Neural cell (in vitro differentiated cells): Measurements from ENCODE around the gene SDCCAG8. TPM values are rescaled to one million over a fixed set of nuclear protein-coding genes. Genes with fewer than 3 reads are reported as not detected.

Source experiments
- H2AFZ ChIP-seq: fragments of 200-600, 300-800 bp; sonication (generic), shearing (Covaris generic); 2 replicates; pipeline ENCODE4 v1.6.0; 2014; ENCODE audit warnings: low read depth, mild to moderate bottlenecking, antibody characterized with exemption, low read length, moderate library complexity
- H3F3A ChIP-seq: fragments of 200-600 bp; shearing (Covaris generic); 2 replicates; pipeline ENCODE4 v1.6.1; 2016; ENCODE audit warnings: mild to moderate bottlenecking, moderate library complexity, mixed read lengths, antibody characterized with exemption, low read length; ENCODE audit not compliant: insufficient read depth, poor library complexity, severe bottlenecking
- H3K27ac ChIP-seq: fragments of 200-600, 300-800 bp; sonication (generic), shearing (Covaris generic); 2 replicates; pipeline ENCODE4 v1.5.1; 2014; ENCODE audit warnings: mild to moderate bottlenecking, low read length, moderate library complexity
- H3K27me3 ChIP-seq: fragments of 300-800, 200-600 bp; sonication (generic), shearing (Covaris generic); 2 replicates; pipeline ENCODE4 v1.6.0; 2014; ENCODE audit warnings: mild to moderate bottlenecking, low read depth, low read length, moderate library complexity; ENCODE audit not compliant: insufficient read depth
- H3K36me3 ChIP-seq: fragments of 300-800, 200-600 bp; sonication (generic), shearing (Covaris generic); 2 replicates; pipeline ENCODE4 v1.5.1; 2014; ENCODE audit warnings: mild to moderate bottlenecking, antibody characterized with exemption, low read length, moderate library complexity; ENCODE audit not compliant: insufficient read depth
- H3K4me2 ChIP-seq: fragments of 300-800, 200-600 bp; sonication (generic), shearing (Covaris generic); 2 replicates; pipeline ENCODE4 v1.6.0; 2014; ENCODE audit warnings: mild to moderate bottlenecking, low read length
- H3K4me3 ChIP-seq: fragments of 300-800, 200-600 bp; sonication (generic), shearing (Covaris generic); 2 replicates; pipeline ENCODE4 v1.5.1; 2014; ENCODE audit warnings: mild to moderate bottlenecking, low read length, moderate library complexity
- H3K79me2 ChIP-seq: fragments of 200-600 bp; shearing (Covaris generic); replicated peaks from 2 replicates; pipeline ENCODE4 v1.6.0; 2014; ENCODE audit warnings: mild to moderate bottlenecking, low read length, moderate library complexity; ENCODE audit not compliant: insufficient read depth
- H3K9ac ChIP-seq: fragments of 300-800, 200-600 bp; sonication (generic), shearing (Covaris generic); 2 replicates; pipeline ENCODE4 v1.6.1; 2016; ENCODE audit warnings: mild to moderate bottlenecking, low read length, mixed read lengths
- H3K9me2 ChIP-seq: fragments of 200-600 bp; shearing (Covaris generic); 2 replicates; pipeline ENCODE4 v1.6.1; 2016; ENCODE audit warnings: mild to moderate bottlenecking, low read length, mixed read lengths; ENCODE audit not compliant: insufficient read depth
- H3K9me3 ChIP-seq: fragments of 200-600, 300-800 bp; sonication (generic), shearing (Covaris generic); 2 replicates; pipeline ENCODE4 v1.6.1; 2016; ENCODE audit warnings: mild to moderate bottlenecking, mixed run types, low read length, moderate library complexity, mixed read lengths
- H4K20me1 ChIP-seq: fragments of 200-600 bp; shearing (Covaris generic); 2 replicates; pipeline ENCODE4 v1.6.1; 2016; ENCODE audit warnings: mild to moderate bottlenecking, mixed run types; ENCODE audit not compliant: insufficient read depth
- EP300 ChIP-seq: fragments of 450-650 bp; conservative IDR thresholded peaks from 2 replicates; pipeline ENCODE4 v1.6.1; 2014; ENCODE audit warnings: antibody characterized with exemption, mild to moderate bottlenecking, moderate library complexity; ENCODE audit not compliant: poor library complexity, severe bottlenecking
- EZH2 ChIP-seq: fragments of 200-600, 300-800 bp; shearing (Covaris generic), sonication (generic); IDR thresholded peaks from 2 replicates; pipeline ENCODE4 v1.6.1; 2014; ENCODE audit warnings: antibody characterized with exemption, low read length, borderline replicate concordance, mild to moderate bottlenecking; ENCODE audit not compliant: insufficient read depth, poor library complexity, severe bottlenecking
- MXI1 ChIP-seq: fragments of 450-650 bp; conservative IDR thresholded peaks from 2 replicates; pipeline ENCODE4 v1.6.1; 2014; ENCODE audit warnings: antibody characterized with exemption, mild to moderate bottlenecking; ENCODE audit not compliant: poor library complexity, severe bottlenecking
- POLR2AphosphoS5 ChIP-seq: IDR thresholded peaks from 2 replicates; pipeline ENCODE4 v1.6.1; 2012
- RAD21 ChIP-seq: fragments of 450-650 bp; conservative IDR thresholded peaks from 2 replicates; pipeline ENCODE4 v1.6.1; 2014; ENCODE audit warnings: antibody characterized with exemption, mild to moderate bottlenecking, moderate library complexity
- SMC3 ChIP-seq: fragments of 450-650 bp; conservative IDR thresholded peaks from 2 replicates; pipeline ENCODE4 v1.6.1; 2014; ENCODE audit warnings: antibody characterized with exemption, mild to moderate bottlenecking, moderate library complexity; ENCODE audit not compliant: poor library complexity
- TAF1 ChIP-seq: IDR thresholded peaks from 2 replicates; pipeline ENCODE4 v1.6.1; 2012; ENCODE audit warnings: low read depth
- polyA plus RNA-seq: library from polyadenylated mRNA; depleted of rRNA; stranded (reverse); fragments of >200 nt; gene quantifications from 2 replicates; pipeline ENCODE4 v1.2.3, GENCODE V29; 2014
- TF ChIP-seq, protein P1 (sequence below): IDR thresholded peaks from 2 replicates; pipeline ENCODE4 v1.6.1; 2012; ENCODE audit warnings: borderline replicate concordance
- TF ChIP-seq, protein P2 (sequence below): fragments of 450-650 bp; IDR thresholded peaks from 2 replicates; pipeline ENCODE4 v1.5.1; 2014; ENCODE audit warnings: antibody characterized with exemption, mild to moderate bottlenecking, moderate library complexity; ENCODE audit not compliant: poor library complexity, severe bottlenecking

Gene SDCCAG8
- polyA plus RNA-seq, 1 donor from 2014 or later: 32.2 TPM

DNA sequence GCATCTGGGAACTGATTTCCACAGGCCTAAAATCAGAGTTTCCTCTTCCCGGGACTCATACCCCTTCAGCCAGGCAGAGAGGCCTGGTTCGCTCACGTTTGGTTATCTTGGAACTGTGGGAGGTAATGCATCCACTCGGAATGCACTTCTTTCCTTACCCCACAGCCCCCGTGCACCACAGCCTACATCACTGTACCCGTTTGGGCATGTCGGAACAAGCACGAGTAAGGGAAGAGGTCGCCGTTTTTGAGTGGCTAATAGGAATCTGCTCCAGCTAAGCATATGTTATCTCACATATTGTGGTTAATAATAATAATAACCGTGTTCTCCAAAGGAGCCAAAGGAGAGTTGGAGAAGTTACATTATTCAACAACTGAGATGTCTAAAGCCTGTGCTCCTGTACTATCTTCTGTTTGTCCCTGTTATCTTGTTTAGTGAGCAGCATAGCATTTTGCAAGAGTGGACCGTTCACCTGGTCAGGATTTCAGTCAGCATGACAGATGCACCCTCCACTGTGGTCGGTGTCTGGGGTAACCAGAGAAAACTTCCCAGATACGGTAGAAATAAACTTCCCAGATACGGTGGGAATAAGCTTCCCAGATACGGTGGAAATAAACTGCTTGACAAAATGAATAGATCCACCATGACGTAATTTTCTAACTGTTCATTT, 198.6 kb downstream of the SDCCAG8 start:
- no peaks in the 10 kb centered on the region for H3K36me3 ChIP-seq
- no peaks in the 10 kb centered on the region for H3K27me3 ChIP-seq
- no peak overlapping the region for H3K9ac ChIP-seq
- no peak overlapping the region for H3K27ac ChIP-seq
- H3K4me2 ChIP-seq: no peak overlapping the region
- H2AFZ ChIP-seq: no peak overlapping the region
- no peaks in the 10 kb centered on the region for H3F3A ChIP-seq
- H3K4me3 ChIP-seq: no peak overlapping the region
- H3K9me3 ChIP-seq: no peaks in the 10 kb centered on the region
- TF ChIP-seq RAD21 (no peak), POLR2AphosphoS5 (no peak), MXI1 (no peak), SMC3 (no peak), EZH2 (no peak), TAF1 (no peak)
- TF ChIP-seq, protein P1, sequence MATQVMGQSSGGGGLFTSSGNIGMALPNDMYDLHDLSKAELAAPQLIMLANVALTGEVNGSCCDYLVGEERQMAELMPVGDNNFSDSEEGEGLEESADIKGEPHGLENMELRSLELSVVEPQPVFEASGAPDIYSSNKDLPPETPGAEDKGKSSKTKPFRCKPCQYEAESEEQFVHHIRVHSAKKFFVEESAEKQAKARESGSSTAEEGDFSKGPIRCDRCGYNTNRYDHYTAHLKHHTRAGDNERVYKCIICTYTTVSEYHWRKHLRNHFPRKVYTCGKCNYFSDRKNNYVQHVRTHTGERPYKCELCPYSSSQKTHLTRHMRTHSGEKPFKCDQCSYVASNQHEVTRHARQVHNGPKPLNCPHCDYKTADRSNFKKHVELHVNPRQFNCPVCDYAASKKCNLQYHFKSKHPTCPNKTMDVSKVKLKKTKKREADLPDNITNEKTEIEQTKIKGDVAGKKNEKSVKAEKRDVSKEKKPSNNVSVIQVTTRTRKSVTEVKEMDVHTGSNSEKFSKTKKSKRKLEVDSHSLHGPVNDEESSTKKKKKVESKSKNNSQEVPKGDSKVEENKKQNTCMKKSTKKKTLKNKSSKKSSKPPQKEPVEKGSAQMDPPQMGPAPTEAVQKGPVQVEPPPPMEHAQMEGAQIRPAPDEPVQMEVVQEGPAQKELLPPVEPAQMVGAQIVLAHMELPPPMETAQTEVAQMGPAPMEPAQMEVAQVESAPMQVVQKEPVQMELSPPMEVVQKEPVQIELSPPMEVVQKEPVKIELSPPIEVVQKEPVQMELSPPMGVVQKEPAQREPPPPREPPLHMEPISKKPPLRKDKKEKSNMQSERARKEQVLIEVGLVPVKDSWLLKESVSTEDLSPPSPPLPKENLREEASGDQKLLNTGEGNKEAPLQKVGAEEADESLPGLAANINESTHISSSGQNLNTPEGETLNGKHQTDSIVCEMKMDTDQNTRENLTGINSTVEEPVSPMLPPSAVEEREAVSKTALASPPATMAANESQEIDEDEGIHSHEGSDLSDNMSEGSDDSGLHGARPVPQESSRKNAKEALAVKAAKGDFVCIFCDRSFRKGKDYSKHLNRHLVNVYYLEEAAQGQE: no peak
- H3K79me2 ChIP-seq: no peaks in the 10 kb centered on the region
- no peaks in the 10 kb centered on the region for H3K9me2 ChIP-seq
- no peaks in the 10 kb centered on the region for H4K20me1 ChIP-seq

DNA sequence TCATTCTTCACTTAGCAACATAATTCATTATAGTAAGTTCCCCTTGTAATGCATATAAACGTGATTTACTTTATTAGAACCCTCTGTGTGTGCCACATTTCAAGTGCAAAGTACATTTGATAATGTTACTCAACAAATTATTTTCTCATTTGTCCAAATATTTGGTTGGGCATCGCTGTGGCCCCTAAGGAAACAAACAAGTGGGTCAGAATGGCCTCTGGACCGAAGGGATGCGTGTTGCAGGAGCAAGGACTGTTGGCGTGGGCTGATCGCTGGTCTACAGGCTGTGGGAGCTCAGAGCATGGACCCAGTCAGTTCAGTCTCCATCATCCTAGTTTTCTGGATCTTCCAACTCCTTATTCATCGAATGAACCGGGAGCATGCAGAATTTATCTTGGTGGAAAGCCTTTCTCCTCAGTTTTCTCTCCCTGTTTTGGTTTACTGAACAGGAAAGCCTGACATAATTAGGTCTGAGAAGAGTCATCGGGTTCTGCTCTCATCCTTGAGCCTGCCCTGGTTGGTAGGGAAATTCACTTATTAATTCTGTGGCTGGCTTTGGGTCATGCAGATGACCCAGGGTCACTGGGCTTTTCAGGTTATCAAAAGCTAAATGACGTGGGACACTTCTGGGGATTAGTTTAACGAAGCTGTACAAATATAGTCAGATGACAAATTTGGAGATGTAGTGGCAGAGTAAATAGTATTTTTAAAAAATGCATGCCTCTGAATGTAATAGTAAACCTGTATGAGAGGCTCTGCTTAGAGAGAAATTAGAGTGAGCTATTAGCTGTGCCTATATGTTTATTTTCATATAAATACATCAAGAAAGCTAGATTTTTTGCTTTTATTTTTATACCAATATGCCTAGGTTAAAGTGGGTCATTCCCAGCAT, 200.2 kb downstream of the SDCCAG8 start:
- H3K9ac ChIP-seq: no peak overlapping the region
- H3K27ac ChIP-seq: no peak overlapping the region
- H2AFZ ChIP-seq: no peak overlapping the region
- no peaks in the 10 kb centered on the region for H3F3A ChIP-seq
- no peaks in the 10 kb centered on the region for H3K27me3 ChIP-seq
- H3K9me2 ChIP-seq: no peaks in the 10 kb centered on the region
- no peak for TF ChIP-seq SMC3
- no peak for TF ChIP-seq RAD21
- TF ChIP-seq MXI1: no peak
- TF ChIP-seq, protein P1: no peak
- TF ChIP-seq, protein P2, sequence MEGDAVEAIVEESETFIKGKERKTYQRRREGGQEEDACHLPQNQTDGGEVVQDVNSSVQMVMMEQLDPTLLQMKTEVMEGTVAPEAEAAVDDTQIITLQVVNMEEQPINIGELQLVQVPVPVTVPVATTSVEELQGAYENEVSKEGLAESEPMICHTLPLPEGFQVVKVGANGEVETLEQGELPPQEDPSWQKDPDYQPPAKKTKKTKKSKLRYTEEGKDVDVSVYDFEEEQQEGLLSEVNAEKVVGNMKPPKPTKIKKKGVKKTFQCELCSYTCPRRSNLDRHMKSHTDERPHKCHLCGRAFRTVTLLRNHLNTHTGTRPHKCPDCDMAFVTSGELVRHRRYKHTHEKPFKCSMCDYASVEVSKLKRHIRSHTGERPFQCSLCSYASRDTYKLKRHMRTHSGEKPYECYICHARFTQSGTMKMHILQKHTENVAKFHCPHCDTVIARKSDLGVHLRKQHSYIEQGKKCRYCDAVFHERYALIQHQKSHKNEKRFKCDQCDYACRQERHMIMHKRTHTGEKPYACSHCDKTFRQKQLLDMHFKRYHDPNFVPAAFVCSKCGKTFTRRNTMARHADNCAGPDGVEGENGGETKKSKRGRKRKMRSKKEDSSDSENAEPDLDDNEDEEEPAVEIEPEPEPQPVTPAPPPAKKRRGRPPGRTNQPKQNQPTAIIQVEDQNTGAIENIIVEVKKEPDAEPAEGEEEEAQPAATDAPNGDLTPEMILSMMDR: no peak
- TF ChIP-seq TAF1: no peak
- TF ChIP-seq EZH2: no peak
- TF ChIP-seq EP300: no peak
- no peak for TF ChIP-seq POLR2AphosphoS5
- no peaks in the 10 kb centered on the region for H4K20me1 ChIP-seq
- H3K4me3 ChIP-seq: no peak overlapping the region
- H3K9me3 ChIP-seq: no peaks in the 10 kb centered on the region
- H3K4me2 ChIP-seq: no peak overlapping the region
- no peaks in the 10 kb centered on the region for H3K36me3 ChIP-seq
- H3K79me2 ChIP-seq: no peaks in the 10 kb centered on the region
